Bronchial epithelial cell (primary cell): ENCODE results near the gene SLC1A5. TPM values are rescaled to one million over a fixed set of nuclear protein-coding genes. Genes with fewer than 3 reads are reported as not detected.

ENCODE experiments used
- DNase-seq: peaks from one replicate; pipeline ENCODE4 v3.0.0-alpha.2; 2010; ENCODE audit warnings: low read depth
- FAIRE-seq: peaks from 2 replicates; lab custom pipeline; 2011; peaks lifted over from hg19 to GRCh38; lab: Jason Lieb, UNC
- H3K27me3 ChIP-seq: 2 replicates; pipeline ENCODE4 v1.5.1; 2011; ENCODE audit warnings: low read length; ENCODE audit not compliant: control insufficient read depth, insufficient read depth
- H3K36me3 ChIP-seq: 2 replicates; pipeline ENCODE4 v1.5.1; 2011; ENCODE audit warnings: low read length; ENCODE audit not compliant: control insufficient read depth, insufficient read depth
- H3K4me3 ChIP-seq: 2 replicates; pipeline ENCODE4 v1.5.1; 2011; ENCODE audit warnings: mild to moderate bottlenecking, low read depth, low read length, control low read depth
- total RNA-seq: library from RNA; depleted of rRNA; stranded (reverse); fragments of >200 nt; gene quantifications from 2 replicates; pipeline ENCODE4 v1.2.1, GENCODE V29; 2014
- TF ChIP-seq, protein P1 (sequence below): IDR thresholded peaks from 2 replicates; pipeline ENCODE4 v1.5.1; 2011; ENCODE audit warnings: mild to moderate bottlenecking, moderate library complexity, low read length, control low read depth, inconsistent platforms; ENCODE audit not compliant: insufficient read depth, severe bottlenecking

SLC1A5 gene
- total RNA-seq, 1 donor from 2014 or later = 266 TPM

- TF ChIP-seq, protein P1, sequence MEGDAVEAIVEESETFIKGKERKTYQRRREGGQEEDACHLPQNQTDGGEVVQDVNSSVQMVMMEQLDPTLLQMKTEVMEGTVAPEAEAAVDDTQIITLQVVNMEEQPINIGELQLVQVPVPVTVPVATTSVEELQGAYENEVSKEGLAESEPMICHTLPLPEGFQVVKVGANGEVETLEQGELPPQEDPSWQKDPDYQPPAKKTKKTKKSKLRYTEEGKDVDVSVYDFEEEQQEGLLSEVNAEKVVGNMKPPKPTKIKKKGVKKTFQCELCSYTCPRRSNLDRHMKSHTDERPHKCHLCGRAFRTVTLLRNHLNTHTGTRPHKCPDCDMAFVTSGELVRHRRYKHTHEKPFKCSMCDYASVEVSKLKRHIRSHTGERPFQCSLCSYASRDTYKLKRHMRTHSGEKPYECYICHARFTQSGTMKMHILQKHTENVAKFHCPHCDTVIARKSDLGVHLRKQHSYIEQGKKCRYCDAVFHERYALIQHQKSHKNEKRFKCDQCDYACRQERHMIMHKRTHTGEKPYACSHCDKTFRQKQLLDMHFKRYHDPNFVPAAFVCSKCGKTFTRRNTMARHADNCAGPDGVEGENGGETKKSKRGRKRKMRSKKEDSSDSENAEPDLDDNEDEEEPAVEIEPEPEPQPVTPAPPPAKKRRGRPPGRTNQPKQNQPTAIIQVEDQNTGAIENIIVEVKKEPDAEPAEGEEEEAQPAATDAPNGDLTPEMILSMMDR = no peak
- FAIRE-seq (no peak), DNase-seq (no peak)
- H3K27me3 ChIP-seq = no peaks in the 10 kb centered on the region
- peaks cover 10% of the 10 kb centered on the region for H3K36me3 ChIP-seq
- H3K4me3 ChIP-seq = no peak overlapping the region
Measured at GRCh38 chr19:46788968-46789338, 559 bp upstream of the SLC1A5 start.

GRCh38 chr19:46787331-46788261 is 798 bp downstream of the SLC1A5 start:
- FAIRE-seq = no peak
- no peaks in the 10 kb centered on the region for H3K27me3 ChIP-seq
- peaks cover 20% of the 10 kb centered on the region for H3K36me3 ChIP-seq
- TF ChIP-seq, protein P1 = no peak
- H3K4me3 ChIP-seq = peak overlapping the region; percentile 77
- DNase-seq = peak; percentile 38

- DNase-seq = no peak
- no peak for FAIRE-seq
- TF ChIP-seq, protein P1 = no peak
- Histone ChIP-seq H3K4me3 (peak overlapping the region; percentile 77), H3K36me3 (peaks cover 25% of the 10 kb centered on the region), H3K27me3 (no peaks in the 10 kb centered on the region)
Measured at GRCh38 chr19:46787040-46787330, 1.4 kb downstream of the SLC1A5 start.

GRCh38 chr19:46786236-46787039 is 2.0 kb downstream of the SLC1A5 start:
- DNase-seq = peak; percentile 82
- H3K27me3 ChIP-seq = no peaks in the 10 kb centered on the region
- peak overlapping the region; percentile 77 for H3K4me3 ChIP-seq
- H3K36me3 ChIP-seq = peaks cover 30% of the 10 kb centered on the region
- FAIRE-seq = no peak
- TF ChIP-seq, protein P1 = no peak

- FAIRE-seq (no peak), DNase-seq (no peak)
- Histone ChIP-seq H3K36me3 (peaks cover 31% of the 10 kb centered on the region), H3K27me3 (no peaks in the 10 kb centered on the region), H3K4me3 (peak overlapping the region; percentile 77)
- TF ChIP-seq, protein P1 = no peak
Measured at GRCh38 chr19:46785980-46786235, 2.5 kb downstream of the SLC1A5 start.
